Transverse colon (tissue), 4 donors: ENCODE results near the gene FAM131B.

Source experiments
- POLR2A ChIP-seq: fragments of 450-650 bp; IDR thresholded peaks from one replicate; pipeline ENCODE4 v1.6.1; 2016; ENCODE audit warnings: antibody characterized with exemption, mild to moderate bottlenecking, moderate library complexity
- POLR2AphosphoS5 ChIP-seq, 3 donors: sonication (generic); formaldehyde crosslinking; IDR thresholded peaks; one replicate each; pipeline ENCODE4 v1.6.1; 2016; ENCODE audit warnings: antibody characterized with exemption in 3 of 3
- TF ChIP-seq, protein P1 (sequence below), 5 experiments: fragments of 200-600 bp in 3 of 5; fragments of 450-650 bp in 2 of 5; sonication (generic) in 3 of 5; IDR thresholded peaks; 1 replicate in 2 of 5; 2 replicates in 3 of 5; pipeline ENCODE4 v1.5.1; 2016 to 2017; ENCODE audit warnings: antibody characterized with exemption in 5 of 5, inconsistent platforms in 3 of 5, mild to moderate bottlenecking in 2 of 5, moderate library complexity in 1 of 5

DNA sequence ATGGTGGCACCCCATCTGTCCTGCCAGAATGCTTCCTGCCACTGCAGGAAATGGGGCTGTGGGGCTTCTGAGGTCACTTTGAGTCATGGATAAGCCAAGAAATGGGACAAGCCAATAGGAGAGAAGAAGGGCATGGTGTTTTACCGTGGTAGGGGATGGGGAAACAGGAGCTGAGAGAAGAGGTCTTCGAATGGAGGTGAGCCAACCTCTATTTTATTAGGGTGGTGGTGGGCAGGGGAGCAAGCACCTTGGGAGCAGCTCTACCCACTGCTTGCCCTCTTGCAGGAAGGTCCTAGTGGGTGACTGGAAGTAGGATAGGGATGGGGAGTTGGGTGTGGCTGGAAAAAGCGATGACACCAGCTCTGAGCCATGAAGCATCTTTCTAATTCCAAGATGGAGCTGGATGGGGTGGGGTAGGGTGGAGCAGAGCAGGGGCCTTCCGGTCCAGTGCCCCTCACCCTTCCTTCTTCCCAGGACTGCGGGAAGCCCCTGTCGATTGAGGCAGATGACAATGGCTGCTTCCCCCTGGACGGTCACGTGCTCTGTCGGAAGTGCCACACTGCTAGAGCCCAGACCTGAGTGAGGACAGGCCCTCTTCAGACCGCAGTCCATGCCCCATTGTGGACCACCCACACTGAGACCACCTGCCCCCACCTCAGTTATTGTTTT, 27.7 kb upstream of the FAM131B start:
- TF ChIP-seq POLR2AphosphoS5 (IDR thresholded peaks at IDR 0.05), result no peak
- TF ChIP-seq, protein P1, sequence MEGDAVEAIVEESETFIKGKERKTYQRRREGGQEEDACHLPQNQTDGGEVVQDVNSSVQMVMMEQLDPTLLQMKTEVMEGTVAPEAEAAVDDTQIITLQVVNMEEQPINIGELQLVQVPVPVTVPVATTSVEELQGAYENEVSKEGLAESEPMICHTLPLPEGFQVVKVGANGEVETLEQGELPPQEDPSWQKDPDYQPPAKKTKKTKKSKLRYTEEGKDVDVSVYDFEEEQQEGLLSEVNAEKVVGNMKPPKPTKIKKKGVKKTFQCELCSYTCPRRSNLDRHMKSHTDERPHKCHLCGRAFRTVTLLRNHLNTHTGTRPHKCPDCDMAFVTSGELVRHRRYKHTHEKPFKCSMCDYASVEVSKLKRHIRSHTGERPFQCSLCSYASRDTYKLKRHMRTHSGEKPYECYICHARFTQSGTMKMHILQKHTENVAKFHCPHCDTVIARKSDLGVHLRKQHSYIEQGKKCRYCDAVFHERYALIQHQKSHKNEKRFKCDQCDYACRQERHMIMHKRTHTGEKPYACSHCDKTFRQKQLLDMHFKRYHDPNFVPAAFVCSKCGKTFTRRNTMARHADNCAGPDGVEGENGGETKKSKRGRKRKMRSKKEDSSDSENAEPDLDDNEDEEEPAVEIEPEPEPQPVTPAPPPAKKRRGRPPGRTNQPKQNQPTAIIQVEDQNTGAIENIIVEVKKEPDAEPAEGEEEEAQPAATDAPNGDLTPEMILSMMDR (IDR thresholded peaks at IDR 0.05), result no peak
- no peak for TF ChIP-seq POLR2A
